HAP-1 (cell line): ENCODE measurements around the gene CRYGN.

Source experiments
- DNase-seq, 2 experiments: peaks; one replicate each; pipeline ENCODE4 v3.0.0-alpha.2; 2016 to 2020; ENCODE audit warnings: low spot score in 2 of 2
- H3K27me3 ChIP-seq: fragments of 250-450 bp; sonication (Bioruptor Pico); 2 replicates; pipeline ENCODE4 v1.5.1; 2020; ENCODE audit warnings: low read depth, mild to moderate bottlenecking, moderate library complexity
- H3K36me3 ChIP-seq: fragments of 250-450 bp; sonication (Bioruptor Pico); replicated peaks from 2 replicates; pipeline ENCODE4 v1.5.1; 2020; ENCODE audit warnings: mild to moderate bottlenecking
- H3K4me1 ChIP-seq: fragments of 250-450 bp; sonication (Bioruptor Pico); 2 replicates; pipeline ENCODE4 v1.5.1; 2020; ENCODE audit warnings: mild to moderate bottlenecking
- H3K4me3 ChIP-seq: fragments of 250-450 bp; sonication (Bioruptor Pico); 2 replicates; pipeline ENCODE4 v1.5.1; 2020; ENCODE audit warnings: mild to moderate bottlenecking, moderate library complexity
- H3K9me3 ChIP-seq: fragments of 250-450 bp; sonication (Bioruptor Pico); 2 replicates; pipeline ENCODE4 v1.5.1; 2020; ENCODE audit warnings: mild to moderate bottlenecking, moderate library complexity
- in situ Hi-C: fragments of 300-500 bp; cut with MboI; formaldehyde crosslinking; loops from 3 replicates; pipeline ENCODE4 v1.14.3; 2020; ENCODE audit warnings: low sequenced_read_pairs, inconsistent platforms, mixed read lengths

Gene CRYGN

DNA sequence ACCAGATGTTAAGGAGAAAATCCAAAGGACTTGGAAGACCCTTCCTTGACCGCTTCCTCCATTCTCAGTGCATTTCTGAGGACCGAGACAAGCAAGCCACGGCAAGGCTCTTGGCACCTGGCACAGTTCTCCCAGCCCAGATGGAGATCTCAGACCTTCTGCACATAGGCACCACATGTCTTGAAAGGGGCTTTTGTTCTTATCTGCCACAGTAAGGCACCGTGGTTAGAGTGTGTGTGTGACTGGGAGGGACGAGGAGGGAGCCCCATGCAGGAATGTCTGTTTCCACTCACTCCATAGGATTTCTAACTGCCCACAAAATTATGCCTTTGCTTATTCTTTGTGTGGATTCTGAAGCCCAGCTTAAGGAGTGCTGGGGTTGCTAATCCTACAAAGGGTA, 19.8 kb downstream of the CRYGN start:
- Histone ChIP-seq H3K4me3 (no peak overlapping the region), H3K9me3 (peaks cover 7% of the 10 kb centered on the region; the same call in 1 of the 2 replicates), H3K36me3 (no peaks in the 10 kb centered on the region), H3K27me3 (no peaks in the 10 kb centered on the region), H3K4me1 (no peaks in the 10 kb centered on the region)
- in situ Hi-C loops: no loop called here
- no peak for DNase-seq

DNA sequence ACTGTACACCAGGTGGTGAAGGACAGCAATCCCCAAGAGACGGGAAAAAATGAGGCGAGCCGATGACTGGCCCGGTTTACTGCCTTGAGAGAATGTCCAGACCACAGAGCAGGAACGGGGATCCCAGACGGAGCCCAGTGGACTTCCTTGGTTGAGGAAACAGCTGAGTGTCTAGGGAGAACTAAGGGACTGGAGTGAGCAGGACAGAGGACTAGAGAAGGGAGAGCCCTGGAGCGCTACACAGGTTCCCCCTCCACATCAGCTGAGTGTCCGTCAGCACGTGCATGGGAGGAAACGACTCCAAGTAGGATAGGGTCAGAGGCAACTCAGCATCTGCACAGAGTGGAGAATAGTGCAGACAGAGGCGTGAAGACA, 23.0 kb downstream of the CRYGN start:
- Histone ChIP-seq H3K36me3 (no peaks in the 10 kb centered on the region), H3K27me3 (peaks cover 9% of the 10 kb centered on the region; the same call in 1 of the 2 replicates), H3K9me3 (peaks cover 4% of the 10 kb centered on the region; the same call in 1 of the 2 replicates), H3K4me3 (no peak overlapping the region), H3K4me1 (no peaks in the 10 kb centered on the region)
- no peak for DNase-seq
- in situ Hi-C loops: no loop called here

DNA sequence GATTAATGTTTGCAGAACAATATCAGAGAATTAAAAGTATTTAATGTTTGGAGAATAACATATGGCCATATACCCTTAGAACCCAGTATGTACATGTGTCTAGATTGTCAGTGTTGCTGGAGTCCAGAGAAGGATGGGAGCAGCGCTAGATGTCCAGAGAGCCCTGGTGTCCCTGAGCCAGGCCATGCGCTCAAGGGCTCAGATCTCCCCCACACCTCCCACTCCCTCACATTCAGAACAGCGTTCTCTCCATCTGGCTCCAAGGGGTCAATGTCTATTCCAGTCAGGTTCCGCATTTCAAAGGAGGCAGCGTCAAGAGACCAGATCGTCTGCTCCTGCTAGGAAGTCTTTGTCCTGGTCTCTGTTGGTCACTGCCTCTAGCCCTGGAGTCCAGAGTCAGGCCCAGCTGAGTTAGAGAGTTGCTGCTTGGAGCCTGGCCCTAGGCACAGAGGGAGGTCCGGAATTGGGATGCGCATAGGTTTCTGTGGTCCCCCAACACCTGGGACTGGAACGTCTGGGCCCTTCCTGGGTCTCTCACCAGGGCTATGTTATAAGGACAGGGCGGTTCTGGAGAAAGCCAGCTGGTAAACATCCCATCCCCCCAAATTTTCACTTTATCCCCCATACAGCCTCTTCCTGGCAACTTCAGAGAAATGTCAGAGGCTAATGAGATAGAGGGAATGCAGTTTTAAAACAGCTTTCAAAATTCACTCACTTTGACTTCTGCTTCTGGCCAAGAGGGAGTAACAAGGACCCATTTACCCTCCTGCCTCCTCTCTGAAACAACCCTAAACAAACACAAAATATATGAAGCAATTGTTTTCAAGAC, 23.6 kb downstream of the CRYGN start:
- Histone ChIP-seq H3K27me3 (peaks cover 9% of the 10 kb centered on the region; the same call in 1 of the 2 replicates), H3K36me3 (no peaks in the 10 kb centered on the region), H3K4me1 (no peaks in the 10 kb centered on the region), H3K9me3 (no peaks in the 10 kb centered on the region), H3K4me3 (no peak overlapping the region)
- in situ Hi-C loops: no loop called here
- DNase-seq: no peak

DNA sequence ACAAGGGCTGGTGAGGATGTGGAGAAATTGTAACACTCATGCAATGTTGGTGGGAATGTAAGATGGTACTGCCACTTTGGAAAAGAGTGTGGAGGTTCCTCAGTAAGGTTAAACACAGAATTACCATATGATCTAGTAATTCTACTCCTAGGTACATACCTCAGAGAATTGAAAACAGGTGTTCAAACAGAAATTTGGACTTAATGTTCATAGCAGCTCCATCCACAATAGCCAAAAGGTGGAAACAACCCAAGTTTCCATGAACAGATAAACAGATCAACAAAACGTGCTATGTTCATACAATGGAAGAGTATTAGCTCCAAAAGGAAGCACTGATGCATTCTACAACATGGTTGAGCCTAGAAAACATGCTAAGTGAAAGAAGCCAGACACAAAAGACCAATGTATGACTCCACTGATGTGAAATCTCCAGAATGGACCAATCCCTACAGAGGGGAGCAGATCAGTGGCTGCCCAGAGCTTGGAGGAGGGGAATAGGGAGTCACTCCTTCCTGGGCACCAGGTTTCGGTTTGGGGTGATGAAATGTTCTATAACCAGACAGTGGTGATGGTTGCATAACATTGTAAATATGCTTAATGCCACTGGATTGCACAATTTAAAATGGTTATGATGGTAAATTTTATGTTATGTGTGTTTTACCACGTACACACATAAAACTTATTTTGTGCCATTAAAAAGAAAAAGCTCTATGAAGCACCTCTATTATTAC, 24.4 kb downstream of the CRYGN start:
- H3K4me1 ChIP-seq: no peaks in the 10 kb centered on the region
- no peaks in the 10 kb centered on the region for H3K36me3 ChIP-seq
- H3K9me3 ChIP-seq: no peaks in the 10 kb centered on the region
- peaks cover 12% of the 10 kb centered on the region; the same call in 1 of the 2 replicates for H3K27me3 ChIP-seq
- DNase-seq: no peak
- in situ Hi-C loops: no loop called here
- H3K4me3 ChIP-seq: no peak overlapping the region

DNA sequence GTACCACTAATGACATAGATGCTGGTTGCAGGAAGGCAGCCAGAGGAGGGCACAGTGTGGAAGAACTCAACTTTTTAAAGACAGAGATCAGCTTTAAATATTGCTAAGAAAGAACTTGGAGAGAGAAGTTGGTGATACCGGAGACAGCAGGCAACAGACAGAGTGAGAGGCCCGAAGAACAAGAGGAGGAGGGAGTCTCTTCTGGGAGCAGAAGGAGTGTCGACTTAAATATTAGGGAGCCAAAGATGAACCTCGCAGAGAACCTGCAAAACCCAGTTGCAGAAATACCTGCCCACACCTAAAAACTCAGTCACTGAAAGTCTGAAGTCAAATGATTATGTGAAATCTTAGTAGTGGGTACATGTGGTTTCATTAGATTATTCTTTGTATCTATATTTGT, 26.7 kb downstream of the CRYGN start:
- peaks cover 23% of the 10 kb centered on the region for H3K27me3 ChIP-seq
- in situ Hi-C loops: no loop called here
- no peak for DNase-seq
- no peak overlapping the region for H3K4me3 ChIP-seq
- no peaks in the 10 kb centered on the region for H3K9me3 ChIP-seq
- no peaks in the 10 kb centered on the region for H3K36me3 ChIP-seq
- H3K4me1 ChIP-seq: no peaks in the 10 kb centered on the region

DNA sequence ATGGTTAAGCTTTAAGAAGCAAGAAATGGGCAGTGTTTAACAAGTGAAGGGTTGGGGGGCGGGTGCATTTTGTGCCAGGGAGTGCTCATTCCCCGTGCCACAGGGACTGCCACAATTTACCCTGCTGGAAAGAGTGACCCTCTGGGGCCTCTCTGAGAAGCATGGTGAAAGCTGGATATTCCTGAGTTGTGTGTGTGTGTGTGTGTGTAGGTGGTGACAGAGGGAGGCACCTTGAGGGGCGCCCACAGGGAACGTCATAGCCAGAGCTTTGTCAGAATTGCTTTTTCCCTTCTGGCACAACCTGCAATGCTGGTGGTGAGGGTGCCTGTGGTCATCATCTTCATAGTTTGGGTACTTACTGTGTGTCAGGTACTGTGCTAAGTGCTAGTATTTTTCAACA, 27.6 kb downstream of the CRYGN start:
- Histone ChIP-seq H3K4me1 (no peaks in the 10 kb centered on the region), H3K4me3 (no peak overlapping the region), H3K36me3 (no peaks in the 10 kb centered on the region), H3K9me3 (no peaks in the 10 kb centered on the region), H3K27me3 (peaks cover 23% of the 10 kb centered on the region)
- in situ Hi-C loops: no loop called here
- no peak for DNase-seq

DNA sequence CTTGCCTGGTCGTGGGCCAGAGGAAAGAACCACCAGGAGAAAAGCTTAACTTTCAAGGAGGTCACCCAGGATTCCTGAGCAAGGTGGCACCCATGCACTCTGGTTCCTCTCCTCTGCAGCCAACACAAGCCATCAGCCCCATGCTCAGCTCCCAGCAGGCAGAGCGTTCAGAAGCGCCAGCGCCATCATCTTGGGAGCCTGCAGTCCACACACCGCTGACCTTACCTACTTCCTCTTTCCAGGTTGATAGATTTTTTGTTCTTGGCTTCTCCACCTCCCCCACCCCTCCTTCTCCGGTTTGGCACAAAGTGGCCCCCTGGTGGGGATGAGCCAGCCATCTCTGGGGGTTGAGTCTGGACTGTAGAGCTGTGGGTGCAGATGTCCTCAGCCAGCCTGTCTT, 28.4 kb downstream of the CRYGN start:
- in situ Hi-C loops: no loop called here
- Histone ChIP-seq H3K27me3 (peaks cover 23% of the 10 kb centered on the region), H3K36me3 (no peaks in the 10 kb centered on the region), H3K4me3 (no peak overlapping the region), H3K9me3 (no peaks in the 10 kb centered on the region), H3K4me1 (no peaks in the 10 kb centered on the region)
- DNase-seq: no peak

DNA sequence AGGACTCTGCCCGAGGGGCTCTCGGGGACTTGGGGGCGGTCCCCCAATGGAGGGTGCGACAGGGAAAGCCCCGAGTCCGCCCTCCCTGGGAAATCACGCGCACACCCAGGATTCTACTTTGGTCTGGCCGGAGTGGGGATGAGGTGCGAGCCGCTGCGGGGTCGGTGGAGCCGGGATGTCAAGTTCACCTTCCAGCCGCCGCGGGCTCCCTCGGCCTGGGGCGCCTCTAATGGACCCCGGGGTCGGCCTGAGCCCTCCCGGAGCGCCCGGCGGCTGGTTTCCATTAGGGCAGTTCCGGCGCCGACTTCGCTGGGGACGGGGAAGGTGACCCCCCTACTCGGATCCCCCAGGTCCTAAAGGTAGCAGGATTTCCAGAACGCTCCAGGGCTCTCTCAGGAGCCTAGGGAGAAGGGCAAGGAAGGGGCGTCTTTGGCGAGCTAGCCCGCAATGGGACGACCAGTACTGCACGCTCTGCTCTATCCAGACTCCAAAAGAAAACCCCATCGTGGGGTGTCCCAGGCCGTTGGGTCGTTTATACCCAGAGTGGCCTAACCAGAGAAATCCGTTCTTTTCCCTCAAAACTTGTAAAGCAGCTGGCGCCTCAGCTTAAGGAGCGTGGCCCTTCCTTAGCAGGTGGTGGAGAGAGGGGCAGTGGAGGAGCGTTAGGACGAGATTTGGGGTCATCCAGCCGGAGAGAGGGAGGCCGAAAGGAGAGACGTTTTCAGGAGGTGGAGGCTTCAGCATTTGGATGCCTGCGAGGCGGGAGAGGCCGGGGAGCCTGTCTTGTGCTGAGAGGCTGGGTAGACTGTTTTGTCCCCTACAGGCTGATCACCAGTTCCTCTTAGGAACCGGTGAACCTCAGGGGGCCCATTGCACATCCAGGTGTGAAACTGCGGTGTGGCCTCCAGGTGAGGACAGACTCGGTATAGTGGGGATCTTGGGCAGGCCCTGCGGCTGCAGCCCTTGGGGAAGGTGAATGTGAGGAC, 29.2 kb downstream of the CRYGN start:
- in situ Hi-C loops: no loop called here
- peak overlapping the region; percentile 55 for H3K4me3 ChIP-seq
- no peaks in the 10 kb centered on the region for H3K36me3 ChIP-seq
- DNase-seq: peak; percentile 14 to 69
- H3K27me3 ChIP-seq: peaks cover 23% of the 10 kb centered on the region
- H3K9me3 ChIP-seq: no peaks in the 10 kb centered on the region
- H3K4me1 ChIP-seq: no peaks in the 10 kb centered on the region

DNA sequence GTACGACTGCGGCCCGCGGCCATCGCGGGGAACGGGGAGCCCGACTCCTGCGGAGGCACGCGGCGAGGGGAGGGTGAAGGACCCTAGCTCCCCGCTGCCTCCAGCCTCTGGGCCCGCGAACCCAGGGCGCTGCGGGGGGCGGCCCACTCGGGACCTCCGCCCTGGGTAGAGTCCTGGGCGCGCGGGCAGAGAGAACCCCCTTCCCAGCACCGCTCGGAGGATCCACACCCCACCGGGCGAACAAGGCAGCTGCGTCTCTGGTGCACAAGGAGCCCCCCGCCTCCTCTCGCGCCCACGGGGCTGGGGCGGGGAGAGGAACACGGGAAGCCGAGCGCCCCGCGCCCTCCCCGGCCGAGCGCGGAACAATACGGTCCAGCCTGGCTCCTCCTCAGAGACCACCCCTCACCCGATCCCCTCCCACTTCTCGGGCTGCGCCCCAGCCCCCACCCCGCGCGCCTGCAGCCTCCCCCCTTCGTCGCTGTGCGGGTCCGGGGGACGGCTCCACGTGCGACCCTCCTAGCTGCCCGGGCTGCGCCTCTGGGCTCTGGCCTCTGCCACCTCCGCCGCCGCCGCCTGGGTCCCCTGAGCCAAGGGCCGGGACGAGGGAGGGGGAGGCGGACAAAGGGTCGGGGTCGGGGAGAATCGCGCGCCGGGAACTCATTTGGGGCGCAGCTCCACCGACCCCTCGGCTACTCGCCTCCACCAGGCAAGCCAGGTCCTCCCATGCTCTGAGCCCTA, 30.1 kb downstream of the CRYGN start, which contains the start of gene WDR86:
Gene WDR86, minus strand, starts transcription at position 372 of the 738 bp plus-strand sequence. CDS start 449 bp downstream, outside the sequence.
- Histone ChIP-seq H3K4me3 (peak within 1 kb of the TSS; percentile 55), H3K9me3 (no peaks in the 10 kb centered on the region), H3K36me3 (no peaks in the 10 kb centered on the region), H3K4me1 (no peaks in the 10 kb centered on the region), H3K27me3 (peaks cover 23% of the 10 kb centered on the region)
- DNase-seq: peak in 1 of 2 experiments; percentile 68
- in situ Hi-C loops: no loop called here

DNA sequence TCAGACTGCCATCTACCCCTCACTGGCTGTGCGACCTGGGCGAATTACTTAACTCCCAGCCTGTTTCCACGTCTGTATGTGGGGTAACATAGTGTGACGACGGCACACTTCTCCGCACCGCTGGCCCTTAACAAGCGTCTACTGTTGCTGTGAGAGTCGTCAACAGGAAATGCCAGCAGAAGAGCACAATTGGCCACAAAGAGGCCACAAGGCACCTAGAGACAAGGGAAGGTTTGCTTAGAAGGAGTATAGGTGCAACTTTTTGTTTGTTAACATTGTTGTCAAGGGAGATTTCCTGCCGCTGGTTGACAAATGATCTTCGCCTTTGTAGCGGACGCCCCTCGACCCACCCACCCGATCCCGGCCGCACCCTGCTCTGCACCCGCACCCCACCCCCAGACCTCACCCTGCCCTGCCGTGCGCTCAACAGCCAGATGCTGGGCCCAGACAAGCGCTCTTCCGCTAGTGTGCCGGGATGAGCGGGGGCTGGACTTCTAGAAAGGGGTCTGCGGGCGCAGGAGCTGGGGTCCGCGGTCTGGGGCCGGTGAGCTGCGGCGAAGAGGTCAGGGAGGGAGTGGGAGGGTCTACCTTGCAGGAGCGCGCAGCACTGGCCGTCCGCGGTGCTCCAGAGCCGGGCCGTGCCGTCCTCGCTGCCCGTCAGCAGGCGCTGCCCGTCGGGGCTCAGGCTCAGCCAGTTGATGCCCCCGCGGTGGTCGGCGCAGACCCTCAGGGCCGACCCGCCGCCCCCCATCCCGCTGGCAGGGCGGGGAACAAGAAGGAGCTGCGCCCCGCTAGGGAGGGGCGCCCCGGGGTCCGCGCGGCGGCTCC, 30.9 kb downstream of the CRYGN start:
- peaks cover 20% of the 10 kb centered on the region for H3K27me3 ChIP-seq

DNA sequence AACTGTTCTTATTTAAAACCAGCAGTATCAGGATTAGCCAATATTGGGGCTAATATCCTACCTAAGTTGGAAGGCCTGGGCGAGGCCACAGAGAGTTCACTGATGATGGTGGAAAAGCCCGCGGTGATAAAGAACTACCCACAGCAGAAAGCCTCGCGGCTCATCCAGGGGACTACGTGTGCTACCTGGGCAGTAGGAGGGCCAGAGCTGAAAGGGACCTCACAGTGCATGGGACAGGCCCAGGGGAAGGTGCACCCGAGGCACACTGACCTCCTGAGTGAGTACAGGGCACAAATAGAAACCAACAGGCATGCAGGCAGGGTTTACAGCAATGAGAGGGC, 31.5 kb downstream of the CRYGN start:
- Histone ChIP-seq H3K27me3 (peaks cover 18% of the 10 kb centered on the region), H3K36me3 (no peaks in the 10 kb centered on the region), H3K4me1 (no peaks in the 10 kb centered on the region), H3K9me3 (no peaks in the 10 kb centered on the region), H3K4me3 (peak overlapping the region; percentile 55)
- DNase-seq: no peak
- in situ Hi-C loops: no loop called here

More for the DNA sequence above, 30.9 kb downstream of the CRYGN start:
- peak in 1 of 2 experiments; percentile 40 for DNase-seq
- no peaks in the 10 kb centered on the region for H3K4me1 ChIP-seq
- H3K36me3 ChIP-seq: no peaks in the 10 kb centered on the region
- H3K4me3 ChIP-seq: peak overlapping the region; percentile 55
- H3K9me3 ChIP-seq: no peaks in the 10 kb centered on the region
- in situ Hi-C loops: no loop called here

DNA sequence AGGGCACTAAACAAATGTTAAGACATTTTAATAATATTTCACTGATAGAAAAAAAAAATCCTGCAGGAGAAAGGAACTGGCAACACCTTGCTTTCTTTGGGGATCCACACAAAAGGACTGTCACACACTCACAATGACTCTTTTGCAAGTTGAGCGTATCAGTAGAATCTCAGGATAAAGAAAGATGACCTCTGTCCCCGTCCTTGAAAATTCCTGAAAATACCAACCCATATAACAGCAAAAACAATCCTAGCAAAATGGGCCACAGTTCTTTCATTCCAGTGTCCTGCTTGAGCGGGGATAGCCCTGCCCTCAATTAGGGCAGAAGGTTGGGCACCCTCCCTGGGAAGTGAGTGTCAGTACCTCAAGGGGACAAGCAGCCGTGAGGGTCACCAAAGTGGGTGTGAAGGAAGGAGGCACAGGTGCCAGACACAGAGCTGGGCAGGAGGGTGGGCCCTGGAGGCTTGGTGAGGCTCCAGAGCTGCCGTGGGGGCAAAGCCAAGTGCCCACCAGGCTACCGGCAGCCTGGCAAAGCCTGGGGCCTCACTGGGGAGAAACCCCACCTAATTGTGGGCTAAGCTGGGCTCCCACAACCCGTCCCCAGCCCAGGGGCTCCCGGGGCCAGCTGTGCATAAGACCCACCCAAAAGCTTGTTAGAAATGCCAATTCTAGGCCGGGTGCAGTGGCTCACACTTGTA, 32.9 kb downstream of the CRYGN start:
- in situ Hi-C loops: no loop called here
- peaks cover 14% of the 10 kb centered on the region for H3K27me3 ChIP-seq
- H3K36me3 ChIP-seq: no peaks in the 10 kb centered on the region
- no peak for DNase-seq
- H3K9me3 ChIP-seq: no peaks in the 10 kb centered on the region
- no peaks in the 10 kb centered on the region for H3K4me1 ChIP-seq
- H3K4me3 ChIP-seq: no peak overlapping the region
